Left hindlimb (tissue), 1 donor: ENCODE data around the gene ITFG2.
"Not testable (repeated sequence)": the region's sequence is repeated elsewhere in the genome, so short reads cannot be mapped to it uniquely, and the experiment has no call there.

Experiments
- DNase-seq: peaks from one replicate; pipeline ENCODE4 v3.0.0-alpha.2; 2018

Gene ITFG2

DNA sequence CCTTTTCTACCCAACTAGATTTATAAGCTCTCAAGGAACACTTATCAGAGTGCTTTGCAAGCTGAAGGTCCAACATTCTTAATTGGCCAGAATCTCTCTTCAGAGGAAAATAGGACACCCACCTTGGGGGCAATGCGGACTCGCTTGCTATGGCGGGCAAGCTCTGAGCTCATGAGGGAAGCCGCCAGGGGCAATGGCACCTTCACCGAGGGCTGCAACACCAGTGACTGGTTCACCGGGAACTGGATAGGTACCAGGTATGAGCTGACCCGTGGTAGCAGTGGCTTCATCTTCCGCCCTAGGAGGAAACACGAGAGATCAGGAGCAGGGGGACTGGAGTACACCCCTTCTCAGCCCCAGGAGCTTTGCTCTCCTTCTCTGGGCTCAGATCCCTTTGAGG, 51.7 kb downstream of the ITFG2 start:
- no peak for DNase-seq

DNA sequence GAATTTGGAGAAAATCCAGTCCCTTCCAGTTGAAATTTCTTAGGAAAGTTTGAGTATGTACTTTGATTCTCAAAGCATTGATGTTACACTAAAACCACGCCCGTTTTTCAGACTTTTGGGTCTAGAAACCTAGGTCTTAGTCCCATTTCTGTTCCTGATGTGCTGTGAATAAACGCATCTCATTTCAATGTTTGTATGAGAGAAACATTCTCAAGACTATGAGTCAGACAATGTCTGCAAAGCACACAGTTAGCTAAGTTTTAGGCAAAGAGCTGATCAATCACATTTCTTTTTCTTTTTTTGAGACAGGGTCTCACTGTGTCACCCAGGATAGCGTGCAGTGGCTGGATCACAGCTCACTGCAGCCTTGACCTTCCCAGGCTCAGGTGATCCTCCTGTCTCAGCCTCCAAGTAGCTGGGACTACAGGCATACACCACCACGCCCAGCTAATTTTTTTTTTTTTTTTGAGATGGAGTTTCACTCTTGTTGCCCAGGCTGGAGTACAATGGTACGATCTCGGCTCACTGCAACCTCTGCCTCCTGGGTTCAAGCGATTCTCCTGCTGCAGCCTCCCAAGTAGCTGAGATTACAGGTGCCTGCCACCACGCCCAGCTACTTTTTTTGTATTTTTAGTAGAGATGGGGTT, 56.6 kb downstream of the ITFG2 start:
- not testable (repeated sequence) for DNase-seq
